K562 (cell line): ENCODE measurements around the gene ATG4C. TPM values are rescaled to one million over a fixed set of nuclear protein-coding genes. Genes with fewer than 3 reads are reported as not detected.

Experiments used
- ATAC-seq: fragments of 200-7000 bp; cut with Tn5 transposase; 3 replicates; pipeline ENCODE4 v1.9.1; 2020; ENCODE audit warnings: moderate library complexity
- BruUV-seq: library from RNA; stranded (reverse); fragments of 400-500 nt; replicated peaks from 2 replicates; lab custom pipeline; 2021; lab: Mats Ljungman, UMichigan
- CTCF ChIA-PET: fragments of 300-600 bp; formaldehyde crosslinking; extraction: SDS; loops from one replicate; lab custom pipeline; 2021; ENCODE audit warnings: low intra/inter-chr PET ratio; lab: Yijun Ruan, JAX
- POLR2A ChIA-PET: fragments of 300-600, 350-650 bp; sonication (Branson Sonifier 250); formaldehyde crosslinking; extraction: SDS; loops from one replicate; lab custom pipeline; 2021; ENCODE audit warnings: antibody characterized with exemption, inconsistent platforms; lab: Yijun Ruan, JAX
- DNase-seq, 4 experiments: peaks; one replicate each; pipeline versions ENCODE4 v3.0.0 to v3.0.0-alpha.2; 2011 to 2018; ENCODE audit warnings: low spot score in 3 of 4, mixed read lengths in 3 of 4; ENCODE audit errors: extremely low read depth in 1 of 4
- FAIRE-seq: peaks from 2 replicates; lab custom pipeline; 2011; peaks lifted over from hg19 to GRCh38; lab: Jason Lieb, UNC
- H2AFZ ChIP-seq: 2 replicates; pipeline ENCODE4 v1.6.0; 2011; ENCODE audit warnings: low read depth, low read length, control low read depth, inconsistent platforms
- H3K27ac ChIP-seq: fragments of 200-600 bp; 3 replicates; pipeline ENCODE4 v1.8.0; 2011; ENCODE audit warnings: low read depth, mild to moderate bottlenecking, control low read depth, inconsistent platforms, low read length, moderate library complexity, mixed read lengths; ENCODE audit errors: extremely low read depth
- H3K27me3 ChIP-seq, 2 experiments: fragments of 300-600 bp in 1 of 2; 2 replicates in 1 of 2; 3 replicates in 1 of 2; pipeline versions ENCODE4 v1.6.0 to v1.8.0; 2011; ENCODE audit warnings: inconsistent platforms in 2 of 2, low read length in 2 of 2, mild to moderate bottlenecking in 1 of 2, mixed read lengths in 1 of 2, moderate library complexity in 1 of 2; ENCODE audit not compliant: control insufficient read depth in 2 of 2, insufficient read depth in 2 of 2
- H3K36me3 ChIP-seq: fragments of 300-600 bp; 3 replicates; pipeline ENCODE4 v1.8.0; 2011; ENCODE audit warnings: mild to moderate bottlenecking, low read length, inconsistent platforms; ENCODE audit not compliant: control insufficient read depth, insufficient read depth
- H3K4me1 ChIP-seq, 2 experiments: fragments of 200-600 bp in 1 of 2; replicated peaks in 1 of 2; 2 replicates in 1 of 2; 3 replicates in 1 of 2; pipeline versions ENCODE4 v1.5.1 to v1.8.0; 2011; ENCODE audit warnings: inconsistent platforms in 2 of 2, low read length in 2 of 2, mild to moderate bottlenecking in 1 of 2, mixed read lengths in 1 of 2, moderate library complexity in 1 of 2; ENCODE audit not compliant: control insufficient read depth in 2 of 2, insufficient read depth in 2 of 2
- H3K4me2 ChIP-seq: 2 replicates; pipeline ENCODE4 v1.6.1; 2011; ENCODE audit warnings: low read length, control low read depth, inconsistent platforms, mixed read lengths; ENCODE audit not compliant: insufficient read depth
- H3K4me3 ChIP-seq: fragments of 200-600 bp; sonication (generic), shearing (Covaris generic); 2 replicates; pipeline ENCODE4 v1.5.1; 2016; ENCODE audit warnings: control low read depth, inconsistent platforms
- H3K79me2 ChIP-seq: fragments of 200-600 bp; 3 replicates; pipeline ENCODE4 v1.8.0; 2011; ENCODE audit warnings: low read length, inconsistent platforms; ENCODE audit not compliant: control insufficient read depth, insufficient read depth
- H3K9ac ChIP-seq, 2 experiments: 2 replicates each; pipeline versions ENCODE4 v1.6.0 to v1.6.1; 2011; ENCODE audit warnings: low read depth in 2 of 2, low read length in 2 of 2, control low read depth in 1 of 2, inconsistent platforms in 1 of 2, mild to moderate bottlenecking in 1 of 2, mixed read lengths in 1 of 2; ENCODE audit not compliant: insufficient read depth in 1 of 2
- H3K9me1 ChIP-seq: one replicate; pipeline ENCODE4 v1.6.0; 2011; ENCODE audit warnings: inconsistent platforms, mild to moderate bottlenecking, low read length, moderate library complexity; ENCODE audit not compliant: control insufficient read depth, insufficient read depth
- H3K9me3 ChIP-seq: replicated peaks from 2 replicates; pipeline ENCODE4 v1.5.1; 2011; ENCODE audit warnings: low read depth, low read length, inconsistent platforms; ENCODE audit not compliant: control insufficient read depth, insufficient read depth
- H4K20me1 ChIP-seq: replicated peaks from 2 replicates; pipeline ENCODE4 v1.6.1; 2011; ENCODE audit warnings: low read length, inconsistent platforms, mixed read lengths; ENCODE audit not compliant: control insufficient read depth, insufficient read depth
- ID3 ChIP-seq, 2 experiments: fragments of 250-450 bp in 1 of 2; fragments of 450-650 bp in 1 of 2; sonication (Bioruptor Pico) in 1 of 2; IDR thresholded peaks; 2 replicates each; pipeline versions ENCODE4 v1.6.1 to v1.8.0; 2016 to 2021; ENCODE audit warnings: mild to moderate bottlenecking in 2 of 2, moderate library complexity in 2 of 2, missing compliant biosample characterization in 1 of 2, missing genetic modification characterization in 1 of 2
- KDM4B ChIP-seq, 2 experiments: fragments of 450-650 bp in 1 of 2; sonication (generic) in 1 of 2; IDR thresholded peaks; 2 replicates each; pipeline ENCODE4 v1.6.1; 2016 to 2017; ENCODE audit warnings: borderline replicate concordance in 2 of 2, antibody characterized with exemption in 1 of 2, low read depth in 1 of 2, mild to moderate bottlenecking in 1 of 2
- MBD1 ChIP-seq: fragments of 250-450 bp; sonication (Bioruptor Pico); IDR thresholded peaks from 2 replicates; pipeline ENCODE4 v1.8.0; 2022; ENCODE audit warnings: inconsistent platforms
- MTF1 ChIP-seq: fragments of 250-450 bp; sonication (Bioruptor Pico); IDR thresholded peaks from 2 replicates; pipeline ENCODE4 v1.9.0; 2021; ENCODE audit warnings: moderate library complexity, mild to moderate bottlenecking, inconsistent platforms, borderline replicate concordance
- SMC3 ChIP-seq: conservative IDR thresholded peaks from 2 replicates; pipeline ENCODE4 v1.6.1; 2011; ENCODE audit warnings: low read depth, low read length, improper control_type of control experiment; ENCODE audit not compliant: insufficient read depth
- ZNF121 ChIP-seq: sonication (generic); formaldehyde crosslinking; conservative IDR thresholded peaks from 2 replicates; pipeline ENCODE4 v1.8.0; 2022; ENCODE audit warnings: missing genetic modification reagents
- ZNF282 ChIP-seq: sonication (generic); formaldehyde crosslinking; IDR thresholded peaks from 2 replicates; pipeline ENCODE4 v1.8.1; 2023; ENCODE audit warnings: missing genetic modification reagents
- WGBS: fragments of 100-300 bp; shearing (Covaris generic); methylation state at CpG from one replicate; pipeline ENCODE4 v1.1.6; 2016; ENCODE audit warnings: low coverage, mixed read lengths; ENCODE audit not compliant: insufficient coverage; ENCODE audit errors: missing lambda C conversion rate; 5-methylcytosine and 5-hydroxymethylcytosine counted together
- in situ Hi-C: fragments of 300-500 bp; cut with MboI; formaldehyde crosslinking; loops from 4 replicates; pipeline ENCODE4 v1.15.0; 2018; ENCODE audit warnings: inconsistent platforms, mixed read lengths
- intact Hi-C: fragments of 100-400 bp; cut with micrococcal nuclease; formaldehyde crosslinking; loops from 2 replicates; pipeline ENCODE4 v1.14.2; 2022
- polyA plus RNA-seq, 8 experiments: library from polyadenylated mRNA; depleted of rRNA in 4 of 8; stranded (reverse) in 5 of 8; unstranded in 3 of 8; fragments of >200 nt; fragmentation: Nextera tagmentation in 2 of 8; fragmentation: Illumina TruSeq in 1 of 8; extraction: Ambion mirVana in 2 of 8; extraction: Trizol in 1 of 8; gene quantifications; 2 replicates each; pipeline versions ENCODE4 v1.2.1 to v1.2.3, GENCODE V29; 2011 to 2014; ENCODE audit warnings: inconsistent platforms in 1 of 8, missing spikeins in 1 of 8
- total RNA-seq, 7 experiments: library from RNA; depleted of rRNA in 6 of 7; stranded (reverse); fragments of >200 nt in 6 of 7; fragmentation: Illumina TruSeq in 2 of 7; extraction: Trizol in 2 of 7; gene quantifications; 2 replicates each; pipeline versions ENCODE4 v1.2.1 to v1.2.3, GENCODE V29; 2011 to 2021; ENCODE audit warnings: low replicate concordance in 1 of 7

The ATG4C gene
- total and polyA plus RNA-seq, 9 of the 15 experiments (the other 6 are each of a cell fraction or from before 2014, with no cell fraction given) = 7.6 to 35.8 (median 16.1) TPM

GRCh38 chr1:62810420-62811274 is 26.7 kb downstream of the ATG4C start:
- no peaks in the 10 kb centered on the region for H3K9me3 ChIP-seq
- no peaks in the 10 kb centered on the region for H4K20me1 ChIP-seq
- no peaks in the 10 kb centered on the region for H3K27me3 ChIP-seq
- H3K9ac ChIP-seq = no peak overlapping the region
- no peak overlapping the region for H3K4me2 ChIP-seq
- ATAC-seq (no peak), DNase-seq (no peak), FAIRE-seq (no peak)
- ChIA-PET CTCF (no interaction called here), POLR2A (no interaction called here)
- 65% methylated on average over 6 of the region's 6 CpGs for WGBS
- no peaks in the 10 kb centered on the region; the same call in 2 of the 3 replicates for H3K36me3 ChIP-seq
- TF ChIP-seq ZNF282 (no peak), MTF1 (CRISPR knock-in tag) (no peak), KDM4B (IDR thresholded peaks at IDR 0.05; ENCODE audit: borderline replicate concordance in 2 of 2, low read depth in 1 of 2) (no peak), SMC3 (no peak), ZNF121 (CRISPR knock-in tag) (no peak), MBD1 (CRISPR knock-in tag) (no peak), ID3 (CRISPR knock-in tag; IDR thresholded peaks at IDR 0.05) (no peak), ID3 (tag; IDR thresholded peaks at IDR 0.05) (no peak)
- H3K4me3 ChIP-seq = no peak overlapping the region
- no peaks in the 10 kb centered on the region for H3K79me2 ChIP-seq
- intact Hi-C loops = no loop called here
- no peaks in the 10 kb centered on the region for H3K9me1 ChIP-seq
- no peaks in the 10 kb centered on the region for H3K4me1 ChIP-seq
- H2AFZ ChIP-seq = no peak overlapping the region
- no TSS peak for BruUV-seq
- in situ Hi-C loops = no loop called here
- no peak overlapping the region for H3K27ac ChIP-seq
